Mesodermal cell (in vitro differentiated cells): ENCODE measurements around the gene GPC5.
A peak's percentile ranks its signal among the peaks of the same experiment; 100 is the strongest.

ENCODE experiments used
- H3K27ac ChIP-seq: 2 replicates; pipeline ENCODE4 v1.7.0; 2013; ENCODE audit warnings: mild to moderate bottlenecking, low read depth, low read length, moderate library complexity; ENCODE audit not compliant: severe bottlenecking
- H3K36me3 ChIP-seq: 2 replicates; pipeline ENCODE4 v1.7.1; 2013; ENCODE audit warnings: mild to moderate bottlenecking, low read length, moderate library complexity; ENCODE audit not compliant: control insufficient read depth, insufficient read depth
- H3K4me1 ChIP-seq: one replicate; pipeline ENCODE4 v1.7.1; 2013; ENCODE audit warnings: mild to moderate bottlenecking, low read length; ENCODE audit not compliant: insufficient read depth, control insufficient read depth, poor library complexity, severe bottlenecking
- H3K4me3 ChIP-seq: 2 replicates; pipeline ENCODE4 v1.7.0; 2013; ENCODE audit warnings: low read length, control low read depth, mild to moderate bottlenecking; ENCODE audit not compliant: insufficient read depth, poor library complexity, severe bottlenecking; ENCODE audit errors: extremely low read depth
- H3K9me3 ChIP-seq: 2 replicates; pipeline ENCODE4 v1.7.1; 2013; ENCODE audit warnings: mild to moderate bottlenecking, low read length, moderate library complexity; ENCODE audit not compliant: control insufficient read depth
- WGBS, 2 experiments: methylation state at CpG; one replicate each; pipeline ENCODE4 v1.1.5; 2013; ENCODE audit warnings: missing lambda C conversion rate in 2 of 2; ENCODE audit not compliant: insufficient coverage in 2 of 2; 5-methylcytosine and 5-hydroxymethylcytosine counted together

GPC5 gene

DNA sequence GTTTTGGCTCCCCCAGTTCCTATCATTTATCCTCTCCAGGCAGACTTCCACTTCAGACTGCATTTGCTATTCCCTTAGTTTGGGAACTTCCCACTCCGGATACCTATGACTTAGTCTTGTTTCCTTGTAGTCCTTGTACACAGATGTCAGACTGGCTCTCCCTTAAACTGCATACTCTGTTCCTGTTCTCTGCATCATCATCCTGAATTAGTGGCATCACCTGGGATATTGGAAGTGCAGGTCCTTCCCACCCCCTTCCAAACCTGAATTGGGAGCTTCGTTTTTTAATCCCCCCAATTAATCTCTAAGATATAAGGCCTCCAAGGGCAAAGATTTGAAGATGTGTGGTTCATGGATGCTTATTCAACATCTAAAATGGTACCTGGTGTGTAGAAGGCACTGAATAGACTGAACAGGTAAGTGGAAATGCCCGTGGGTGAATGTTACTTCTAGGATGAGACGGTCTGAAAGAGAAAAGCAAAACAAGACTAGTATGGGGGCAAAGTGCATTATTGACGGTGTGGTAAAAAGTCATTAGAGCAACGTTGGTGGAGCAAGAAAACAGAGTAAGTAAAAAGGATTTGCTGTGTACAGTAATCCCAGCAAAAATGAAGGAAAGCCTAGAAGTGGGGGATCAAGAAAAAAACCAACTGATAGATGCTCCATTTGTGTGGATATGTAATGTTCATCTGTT lies 41.4 kb upstream of the GPC5 start:
- Histone ChIP-seq H3K4me1 (no peaks in the 10 kb centered on the region), H3K4me3 (no peak overlapping the region), H3K9me3 (no peaks in the 10 kb centered on the region), H3K27ac (peak overlapping the region; percentile 6), H3K36me3 (peaks cover 61% of the 10 kb centered on the region)
- WGBS, 2 experiments, result 86 to 90% methylated on average over 5 of the region's 6 CpGs

DNA sequence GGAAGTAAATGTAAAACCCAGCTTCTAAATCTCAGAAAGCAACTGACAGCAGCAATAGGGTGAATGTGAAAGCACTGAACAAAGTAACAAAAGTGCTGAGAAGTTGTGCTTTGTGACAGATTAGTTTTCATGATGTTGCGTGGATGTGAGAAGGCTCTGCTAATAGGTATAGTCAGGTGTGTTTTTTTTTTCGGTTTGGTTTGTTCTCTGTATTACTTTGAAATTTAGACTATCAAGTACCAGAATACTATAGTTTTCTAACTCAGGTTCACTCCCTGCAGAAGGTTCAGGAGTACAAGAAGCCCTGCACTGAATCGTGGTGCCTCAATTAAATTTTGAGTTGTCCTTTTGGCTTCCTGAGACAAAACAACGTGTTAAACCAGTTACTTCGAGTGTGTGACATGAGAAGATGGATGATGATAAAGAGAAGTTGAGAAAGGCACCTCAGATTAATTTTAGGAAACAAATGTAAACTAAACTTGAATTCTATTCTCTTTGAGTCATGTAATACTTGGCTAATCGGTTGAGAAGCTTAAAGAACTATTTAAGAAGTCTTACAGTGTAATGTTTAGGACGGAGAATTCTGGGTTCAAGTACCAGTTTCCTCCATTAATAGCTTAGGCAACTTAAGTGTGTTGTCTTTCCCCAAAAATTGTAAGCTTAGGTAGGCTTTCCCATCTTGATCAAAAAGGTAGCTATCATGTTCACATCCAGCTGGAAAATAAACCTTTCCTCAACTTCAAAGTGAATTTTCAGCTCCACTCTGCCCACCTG lies 40.6 kb upstream of the GPC5 start:
- Histone ChIP-seq H3K9me3 (no peaks in the 10 kb centered on the region), H3K27ac (peak overlapping the region; percentile 6), H3K36me3 (peaks cover 54% of the 10 kb centered on the region), H3K4me3 (no peak overlapping the region), H3K4me1 (no peaks in the 10 kb centered on the region)
- 89 to 94% methylated on average over 4 to 5 of the region's 7 CpGs for WGBS, 2 experiments

DNA sequence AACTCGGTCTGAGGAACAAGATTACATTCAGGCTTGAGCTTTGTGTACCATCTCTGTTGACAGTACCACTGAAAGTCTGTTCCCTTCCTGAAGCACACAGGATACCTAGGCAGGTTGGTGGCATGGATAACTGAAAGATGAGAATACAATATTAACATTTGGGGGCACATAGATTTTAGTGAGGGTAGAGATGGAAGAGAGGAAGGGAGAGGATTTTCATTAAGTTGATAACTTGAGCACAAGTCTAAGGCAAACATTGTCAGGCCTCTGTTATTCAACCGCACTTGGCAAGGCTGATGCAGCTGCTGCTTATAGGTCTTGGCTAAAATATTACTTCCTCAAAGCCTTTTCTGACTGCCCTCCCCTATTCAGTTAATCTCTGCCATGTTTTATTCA lies 40.0 kb upstream of the GPC5 start:
- Histone ChIP-seq H3K36me3 (peaks cover 49% of the 10 kb centered on the region), H3K4me3 (no peak overlapping the region)
- WGBS, 2 experiments, result 100% methylated on average over 1 of the region's 2 CpGs

DNA sequence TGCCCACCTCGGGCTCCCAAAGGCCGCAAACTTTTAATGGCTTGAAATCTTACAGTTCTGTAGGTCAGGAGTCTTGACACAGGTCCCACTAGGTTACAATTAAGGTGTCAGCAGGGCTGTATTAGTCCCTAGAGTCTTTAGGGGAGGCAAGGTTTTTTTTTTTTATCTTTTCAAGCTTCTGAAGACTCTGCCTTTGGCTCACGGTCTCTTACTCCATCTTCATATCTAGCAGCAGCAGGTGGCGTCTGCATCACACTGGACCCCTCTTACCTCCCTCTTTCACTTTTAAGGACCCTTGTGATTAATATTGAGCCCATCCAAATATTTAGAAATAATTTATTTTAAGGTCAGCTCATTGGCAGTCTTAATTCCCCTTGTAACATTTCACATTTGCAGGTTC lies 39.3 kb upstream of the GPC5 start:
- no peaks in the 10 kb centered on the region for H3K4me1 ChIP-seq
- H3K27ac ChIP-seq, result no peak overlapping the region
- 78 to 100% methylated on average over 2 of the region's 4 CpGs for whole genome bisulfite sequencing, 2 experiments
- H3K4me3 ChIP-seq, result no peak overlapping the region
- H3K36me3 ChIP-seq, result peaks cover 41% of the 10 kb centered on the region
- no peaks in the 10 kb centered on the region for H3K9me3 ChIP-seq

More for the DNA sequence above, 40.0 kb upstream of the GPC5 start:
- Histone ChIP-seq H3K4me1 (no peaks in the 10 kb centered on the region), H3K9me3 (no peaks in the 10 kb centered on the region), H3K27ac (no peak overlapping the region)

DNA sequence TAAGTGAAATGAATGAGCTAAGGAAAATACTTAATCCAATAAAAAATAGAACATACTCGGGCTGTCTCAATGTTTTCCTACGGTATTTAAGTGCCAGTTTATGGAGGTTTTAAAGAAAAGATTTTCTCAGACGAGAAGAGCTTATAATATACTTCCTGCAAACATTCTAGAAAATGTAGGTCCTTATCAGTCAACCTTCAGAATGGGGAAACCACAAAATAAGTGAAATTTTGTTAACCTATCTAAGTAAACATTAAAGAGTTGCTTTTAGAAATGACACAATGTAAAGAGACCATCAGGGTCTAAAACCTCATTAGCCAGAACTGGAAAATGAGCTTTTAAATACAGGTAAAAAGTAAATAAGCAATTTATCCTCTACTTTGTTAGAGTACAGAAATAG lies 38.8 kb upstream of the GPC5 start:
- no CpG with 5 or more reads among the region's 3 CpGs for WGBS, 2 experiments

DNA sequence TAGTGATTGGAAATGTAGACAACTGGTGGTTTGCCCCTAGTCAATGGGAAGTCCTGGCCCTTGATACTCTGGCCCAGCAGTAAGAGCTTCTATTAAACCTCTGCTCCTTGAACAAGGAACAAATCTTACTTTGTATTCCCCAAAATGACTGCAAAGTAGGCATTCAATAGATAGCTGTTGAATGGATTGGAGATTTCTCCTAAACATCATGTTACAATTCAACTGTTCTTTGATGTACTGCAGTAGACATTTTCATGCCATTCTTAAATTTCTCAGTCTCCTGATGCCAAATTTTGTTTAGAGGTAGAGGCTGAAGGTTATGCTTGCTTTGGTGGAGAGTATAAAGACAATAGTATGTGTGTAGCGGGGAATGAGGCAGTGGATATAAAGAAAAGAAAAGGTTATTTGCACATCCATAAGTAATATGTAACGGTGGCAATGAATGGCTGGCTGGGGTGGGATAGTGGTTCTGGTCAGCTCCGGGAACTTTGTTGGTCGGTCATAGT lies 38.1 kb upstream of the GPC5 start:
- Histone ChIP-seq H3K4me1 (no peaks in the 10 kb centered on the region), H3K4me3 (no peak overlapping the region), H3K9me3 (no peaks in the 10 kb centered on the region), H3K27ac (peak overlapping the region; percentile 13), H3K36me3 (peaks cover 31% of the 10 kb centered on the region)
- 88 to 89% methylated on average over 4 of the region's 4 CpGs for WGBS, 2 experiments

More for the DNA sequence above, 38.8 kb upstream of the GPC5 start:
- Histone ChIP-seq H3K27ac (no peak overlapping the region), H3K9me3 (no peaks in the 10 kb centered on the region), H3K4me3 (no peak overlapping the region), H3K36me3 (peaks cover 37% of the 10 kb centered on the region), H3K4me1 (no peaks in the 10 kb centered on the region)

DNA sequence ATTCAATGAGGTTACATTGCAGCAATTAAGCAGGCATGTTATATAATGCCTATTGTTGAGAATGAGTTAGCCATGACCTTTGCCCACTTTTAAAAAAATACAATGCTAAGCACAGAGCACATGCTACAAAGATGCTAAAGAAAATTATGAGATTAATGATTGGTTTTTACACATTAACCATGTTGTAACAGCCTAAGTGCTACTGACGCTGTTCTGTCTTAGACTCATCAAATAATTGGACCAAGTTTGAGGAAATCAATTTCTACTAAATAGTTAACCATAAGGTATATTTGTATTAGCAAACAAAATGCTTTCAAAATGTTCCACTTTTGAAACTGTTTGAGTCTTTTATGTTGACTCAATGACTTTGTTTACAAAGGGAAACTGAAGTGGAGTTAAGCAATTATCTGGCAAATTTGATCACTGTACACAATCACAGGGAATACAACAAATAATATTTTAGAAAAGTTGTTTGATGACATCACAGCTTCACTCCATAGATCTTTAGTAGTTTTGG lies 36.6 kb upstream of the GPC5 start:
- no peaks in the 10 kb centered on the region for H3K9me3 ChIP-seq
- H3K4me3 ChIP-seq, result no peak overlapping the region
- H3K27ac ChIP-seq, result no peak overlapping the region
- peaks cover 16% of the 10 kb centered on the region for H3K36me3 ChIP-seq
- no peaks in the 10 kb centered on the region for H3K4me1 ChIP-seq
- no CpG with 5 or more reads among the region's 1 CpG for WGBS, 2 experiments

DNA sequence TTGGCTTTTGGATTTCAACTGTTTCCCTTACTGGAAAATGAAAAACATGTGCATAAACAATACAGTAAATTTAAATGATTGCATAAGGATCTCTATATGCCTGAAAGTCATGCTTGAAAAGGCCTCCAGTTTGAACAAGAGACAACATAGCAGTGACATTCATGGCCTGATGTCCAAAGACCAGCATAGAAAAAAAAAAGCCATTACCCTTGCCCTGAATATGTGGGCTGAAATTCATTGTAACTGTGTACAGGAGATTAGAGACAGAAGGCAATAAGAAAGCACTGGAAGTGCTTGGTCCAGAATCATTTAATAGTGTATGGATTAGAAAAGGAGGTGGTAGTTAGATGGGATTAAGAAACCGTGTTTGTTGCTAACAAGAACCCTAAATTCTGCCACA lies 35.5 kb upstream of the GPC5 start:
- no peak overlapping the region for H3K4me3 ChIP-seq
- no peaks in the 10 kb centered on the region for H3K9me3 ChIP-seq
- H3K4me1 ChIP-seq, result no peaks in the 10 kb centered on the region
- no peak overlapping the region for H3K27ac ChIP-seq
- H3K36me3 ChIP-seq, result peaks cover 8% of the 10 kb centered on the region
- WGBS, 2 experiments, result 80 to 100% methylated on average over 1 of the region's 1 CpG

DNA sequence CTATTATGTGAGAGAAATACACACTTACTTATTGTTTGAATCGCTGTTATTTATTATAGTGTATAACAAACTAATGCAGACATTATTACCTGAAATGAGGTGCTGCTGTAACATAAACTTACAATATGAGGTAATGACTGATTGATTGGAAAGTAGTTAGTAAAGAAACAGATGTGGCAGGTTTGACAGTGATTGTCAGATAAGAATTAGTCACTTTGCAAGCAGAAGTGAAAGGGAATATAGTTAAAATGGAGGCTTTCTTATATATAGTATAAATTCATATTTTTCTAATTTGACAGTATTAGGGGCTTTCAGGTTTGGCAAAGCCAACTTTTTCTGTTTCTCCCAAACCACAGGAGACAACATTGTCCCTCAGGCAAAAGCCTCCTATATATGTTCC lies 30.3 kb upstream of the GPC5 start:
- H3K9me3 ChIP-seq, result no peaks in the 10 kb centered on the region

DNA sequence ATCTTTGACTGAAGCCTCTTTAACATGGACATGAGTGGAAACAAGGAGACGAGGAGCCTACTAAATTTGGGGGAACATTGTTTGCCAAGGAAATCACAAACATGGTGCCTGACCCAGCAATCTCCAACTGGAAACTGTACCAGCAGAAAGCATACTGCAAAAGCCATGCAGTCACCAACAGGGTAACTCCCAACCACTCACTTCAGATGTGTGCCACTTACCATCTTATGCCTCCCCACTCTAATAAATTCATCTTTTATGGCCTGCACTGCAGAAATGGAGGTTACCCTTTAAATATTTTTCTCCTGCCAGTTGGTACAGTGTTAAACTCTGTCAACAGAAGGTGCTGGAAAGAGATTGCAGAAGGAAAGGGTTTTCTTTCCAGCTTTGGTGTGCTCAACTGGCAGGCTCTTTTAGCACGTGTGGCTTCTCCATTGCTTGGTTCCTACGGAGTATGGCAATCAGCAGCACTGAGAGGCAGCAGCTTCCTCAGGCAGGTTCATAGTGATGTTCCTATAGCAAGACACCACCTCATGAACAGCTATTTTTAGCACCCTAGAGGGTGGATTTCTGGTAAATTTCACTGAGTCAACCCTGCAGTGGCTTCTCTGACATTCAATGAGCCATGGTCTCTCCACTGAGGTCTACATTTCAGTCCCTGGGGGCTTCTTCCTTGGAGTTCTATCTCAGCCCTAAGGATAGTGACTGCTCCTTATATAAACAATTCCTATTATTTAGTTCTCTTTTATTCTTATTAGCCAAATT lies 29.6 kb upstream of the GPC5 start:
- no peak overlapping the region for H3K4me3 ChIP-seq
- H3K4me1 ChIP-seq, result peaks cover 20% of the 10 kb centered on the region
- H3K9me3 ChIP-seq, result no peaks in the 10 kb centered on the region
- 93 to 94% methylated on average over 2 to 3 of the region's 3 CpGs for WGBS, 2 experiments
- peak overlapping the region; percentile 46 for H3K27ac ChIP-seq
- no peaks in the 10 kb centered on the region for H3K36me3 ChIP-seq

More for the DNA sequence above, 30.3 kb upstream of the GPC5 start:
- H3K4me3 ChIP-seq, result no peak overlapping the region
- H3K27ac ChIP-seq, result no peak overlapping the region
- WGBS, 2 experiments, result no CpG with 5 or more reads among the region's 1 CpG
- H3K36me3 ChIP-seq, result no peaks in the 10 kb centered on the region
- peaks cover 20% of the 10 kb centered on the region for H3K4me1 ChIP-seq
